NT2/D1 (cell line): ENCODE results near the gene NRXN3.

Experiments used
- DNase-seq: peaks from one replicate; pipeline ENCODE4 v3.0.0-alpha.2; 2011; ENCODE audit warnings: low read depth, low spot score
- H3K27me3 ChIP-seq: 2 replicates; pipeline ENCODE4 v1.6.0; 2011; ENCODE audit warnings: mild to moderate bottlenecking; ENCODE audit not compliant: insufficient read length, insufficient read depth
- H3K36me3 ChIP-seq: 2 replicates; pipeline ENCODE4 v1.6.1; 2011; ENCODE audit warnings: mild to moderate bottlenecking, low read length, mixed read lengths; ENCODE audit not compliant: insufficient read depth, insufficient read length
- H3K4me1 ChIP-seq: 2 replicates; pipeline ENCODE4 v1.5.1; 2011; ENCODE audit not compliant: insufficient read depth, insufficient read length
- H3K4me3 ChIP-seq: 2 replicates; pipeline ENCODE4 v1.5.1; 2011; ENCODE audit warnings: low read depth; ENCODE audit not compliant: insufficient read length
- H3K9ac ChIP-seq: 2 replicates; pipeline ENCODE4 v1.6.0; 2011; ENCODE audit warnings: low read depth; ENCODE audit not compliant: insufficient read length
- H3K9me3 ChIP-seq: 2 replicates; pipeline ENCODE4 v1.5.1; 2011; ENCODE audit warnings: mild to moderate bottlenecking, low read length; ENCODE audit not compliant: insufficient read depth
- SUZ12 ChIP-seq: IDR thresholded peaks from 2 replicates; pipeline ENCODE4 v1.6.1; 2011; ENCODE audit not compliant: insufficient read length, insufficient read depth; ENCODE audit errors: extremely low read depth
- YY1 ChIP-seq: IDR thresholded peaks from 2 replicates; pipeline ENCODE4 v1.6.1; 2011; ENCODE audit not compliant: insufficient read length, insufficient read depth
- ZNF274 ChIP-seq: IDR thresholded peaks from 2 replicates; pipeline ENCODE4 v1.6.1; 2011; ENCODE audit warnings: mild to moderate bottlenecking, low read depth, low read length

Gene NRXN3

DNA sequence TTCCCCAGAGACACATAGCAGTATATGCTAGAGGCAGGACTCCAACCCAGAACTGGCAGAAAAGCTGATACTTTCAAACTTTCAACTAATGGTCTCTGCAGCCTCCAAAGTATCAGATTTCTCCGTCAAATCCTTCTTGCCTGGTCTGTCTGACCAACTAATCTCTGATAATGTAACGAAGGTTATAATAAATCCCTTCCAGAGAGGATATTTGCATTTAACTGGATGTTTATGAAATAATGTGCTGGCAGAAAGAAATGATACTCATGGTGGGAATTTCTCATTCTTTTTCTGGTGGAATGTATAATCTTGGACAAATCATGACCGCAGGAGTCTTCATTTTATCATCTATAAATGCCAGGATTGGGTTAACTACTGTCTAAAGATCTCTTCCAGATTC is 1180.8 kb downstream of the NRXN3 start:
- no peaks in the 10 kb centered on the region for H3K27me3 ChIP-seq
- H3K4me3 ChIP-seq, result no peak overlapping the region
- no peaks in the 10 kb centered on the region for H3K36me3 ChIP-seq
- no peak overlapping the region for H3K9ac ChIP-seq
- TF ChIP-seq YY1 (no peak), ZNF274 (no peak), SUZ12 (no peak)
- no peaks in the 10 kb centered on the region for H3K9me3 ChIP-seq
- no peak for DNase-seq
- no peaks in the 10 kb centered on the region for H3K4me1 ChIP-seq

DNA sequence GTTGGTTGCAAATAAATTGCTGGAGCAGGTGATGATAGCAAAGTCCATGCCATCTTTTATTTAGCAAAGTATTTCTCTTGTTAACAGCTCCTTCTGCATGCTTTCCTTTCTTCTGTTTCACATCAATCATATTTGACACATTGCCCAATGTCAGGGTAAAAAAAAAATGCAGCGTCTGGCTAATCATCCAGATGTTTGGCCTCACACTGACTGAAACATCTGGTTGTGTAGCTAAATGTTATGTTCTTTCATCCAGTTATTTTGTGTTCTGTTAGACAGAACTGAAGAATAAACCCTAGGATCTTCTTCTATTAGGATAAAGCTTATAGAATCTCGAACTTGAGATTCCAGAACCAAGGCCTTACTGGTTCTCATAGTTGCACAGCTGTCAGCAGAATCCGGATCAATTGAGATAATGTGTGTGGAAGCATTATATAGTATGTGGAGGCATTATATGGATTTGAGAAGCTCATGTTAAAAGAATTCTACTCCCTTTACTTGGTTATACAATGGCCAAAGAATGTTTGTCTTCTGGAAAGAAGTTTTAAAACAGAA is 1182.0 kb downstream of the NRXN3 start:
- no peaks in the 10 kb centered on the region for H3K27me3 ChIP-seq
- H3K9ac ChIP-seq, result no peak overlapping the region
- no peaks in the 10 kb centered on the region for H3K9me3 ChIP-seq
- DNase-seq, result no peak
- TF ChIP-seq SUZ12 (no peak), YY1 (no peak), ZNF274 (no peak)
- H3K4me3 ChIP-seq, result no peak overlapping the region
- peaks cover 5% of the 10 kb centered on the region for H3K4me1 ChIP-seq
- no peaks in the 10 kb centered on the region for H3K36me3 ChIP-seq

DNA sequence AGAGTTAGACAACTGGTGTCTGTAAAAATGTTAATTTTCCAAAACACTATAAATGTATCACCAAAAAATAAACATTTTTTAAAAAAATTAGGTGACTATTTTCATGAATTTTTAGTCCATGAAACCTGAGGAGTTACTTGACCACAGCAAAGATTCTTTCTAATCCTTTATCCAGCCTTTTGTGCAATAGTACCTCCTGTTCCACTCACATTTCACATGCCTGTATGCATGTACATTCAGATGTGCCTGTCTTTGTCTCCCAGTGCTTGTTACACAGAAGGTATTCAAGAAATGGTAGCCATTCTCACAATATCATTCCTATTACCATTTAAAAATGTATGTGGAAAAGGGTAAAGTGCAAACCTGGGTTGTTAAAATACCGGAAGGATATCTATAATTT is 1184.2 kb downstream of the NRXN3 start:
- no peak for DNase-seq
- Histone ChIP-seq H3K36me3 (no peaks in the 10 kb centered on the region), H3K4me1 (peaks cover 5% of the 10 kb centered on the region)

DNA sequence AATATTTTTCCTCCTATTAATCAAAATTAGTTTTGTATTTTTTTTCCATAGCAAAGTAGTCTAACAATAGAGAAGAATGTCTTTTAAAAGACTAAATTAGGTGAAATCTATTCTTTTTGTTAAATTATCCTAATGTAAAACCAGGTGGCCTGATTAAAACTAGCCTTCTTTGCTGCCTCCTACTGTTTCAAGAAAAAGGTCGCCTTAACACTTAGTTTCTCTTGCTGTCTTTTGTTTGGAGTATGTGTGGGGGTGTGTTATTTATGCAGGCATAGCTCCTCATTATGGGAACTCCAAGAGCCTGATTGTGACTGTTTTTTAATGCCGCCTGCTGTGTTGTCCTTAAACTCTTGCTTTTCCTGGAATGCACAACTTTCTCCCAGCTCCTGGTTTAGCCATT is 1185.9 kb downstream of the NRXN3 start:
- H3K27me3 ChIP-seq, result no peaks in the 10 kb centered on the region
- no peak overlapping the region for H3K4me3 ChIP-seq
- peaks cover 5% of the 10 kb centered on the region for H3K4me1 ChIP-seq
- no peaks in the 10 kb centered on the region for H3K36me3 ChIP-seq
- no peak overlapping the region for H3K9ac ChIP-seq
- no peaks in the 10 kb centered on the region for H3K9me3 ChIP-seq
- no peak for DNase-seq
- no peak for TF ChIP-seq ZNF274
- TF ChIP-seq YY1, result no peak
- TF ChIP-seq SUZ12, result no peak

More for the DNA sequence above, 1184.2 kb downstream of the NRXN3 start:
- H3K9ac ChIP-seq, result no peak overlapping the region
- TF ChIP-seq ZNF274, result no peak
- TF ChIP-seq YY1, result no peak
- TF ChIP-seq SUZ12, result no peak
- H3K27me3 ChIP-seq, result no peaks in the 10 kb centered on the region
- no peaks in the 10 kb centered on the region for H3K9me3 ChIP-seq
- no peak overlapping the region for H3K4me3 ChIP-seq

DNA sequence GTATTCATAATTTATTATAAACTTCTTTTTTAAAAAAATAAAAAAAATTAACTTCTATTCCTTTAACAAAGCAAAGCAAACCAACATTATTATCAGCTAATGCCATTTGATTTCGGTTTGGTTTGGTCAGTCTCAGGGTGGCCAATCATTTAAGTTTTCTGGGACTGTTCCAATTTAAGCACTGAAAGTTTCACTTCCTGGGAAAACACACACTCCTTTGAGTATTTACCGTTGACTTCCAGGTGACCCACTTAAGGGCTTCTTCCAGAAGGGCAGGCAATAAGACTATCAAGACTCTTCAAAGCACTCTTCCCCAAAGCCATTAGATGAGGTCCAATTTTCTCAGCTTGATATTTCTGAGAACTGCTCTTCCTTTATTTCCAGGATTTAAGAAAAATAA is 1187.1 kb downstream of the NRXN3 start:
- Histone ChIP-seq H3K4me1 (peaks cover 5% of the 10 kb centered on the region), H3K9me3 (no peaks in the 10 kb centered on the region), H3K36me3 (no peaks in the 10 kb centered on the region), H3K9ac (no peak overlapping the region), H3K4me3 (no peak overlapping the region), H3K27me3 (no peaks in the 10 kb centered on the region)
- TF ChIP-seq YY1 (no peak), SUZ12 (no peak), ZNF274 (no peak)
- DNase-seq, result no peak

DNA sequence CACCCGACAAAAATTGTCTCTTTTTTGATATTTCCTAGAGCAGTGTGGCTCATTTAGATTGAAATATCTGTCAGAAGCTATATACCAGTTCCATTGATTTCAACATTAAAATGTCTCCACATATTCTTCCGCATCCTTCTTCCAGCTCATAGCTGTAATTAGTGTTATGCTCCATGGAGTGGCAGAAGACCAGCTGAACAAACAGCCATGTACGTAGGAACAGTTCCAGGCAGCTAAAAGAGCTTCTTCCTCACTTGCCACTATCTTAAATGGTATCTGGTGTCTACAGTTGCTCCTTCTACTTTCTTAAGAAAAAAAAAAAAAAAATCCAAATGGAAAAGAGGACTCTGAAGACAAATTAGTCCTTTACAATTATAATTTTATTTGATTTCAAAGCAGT is 1193.1 kb downstream of the NRXN3 start:
- Histone ChIP-seq H3K4me1 (no peaks in the 10 kb centered on the region), H3K27me3 (no peaks in the 10 kb centered on the region), H3K4me3 (no peak overlapping the region), H3K9ac (no peak overlapping the region), H3K36me3 (no peaks in the 10 kb centered on the region), H3K9me3 (no peaks in the 10 kb centered on the region)
- DNase-seq, result no peak
- TF ChIP-seq ZNF274 (no peak), YY1 (no peak), SUZ12 (no peak)

DNA sequence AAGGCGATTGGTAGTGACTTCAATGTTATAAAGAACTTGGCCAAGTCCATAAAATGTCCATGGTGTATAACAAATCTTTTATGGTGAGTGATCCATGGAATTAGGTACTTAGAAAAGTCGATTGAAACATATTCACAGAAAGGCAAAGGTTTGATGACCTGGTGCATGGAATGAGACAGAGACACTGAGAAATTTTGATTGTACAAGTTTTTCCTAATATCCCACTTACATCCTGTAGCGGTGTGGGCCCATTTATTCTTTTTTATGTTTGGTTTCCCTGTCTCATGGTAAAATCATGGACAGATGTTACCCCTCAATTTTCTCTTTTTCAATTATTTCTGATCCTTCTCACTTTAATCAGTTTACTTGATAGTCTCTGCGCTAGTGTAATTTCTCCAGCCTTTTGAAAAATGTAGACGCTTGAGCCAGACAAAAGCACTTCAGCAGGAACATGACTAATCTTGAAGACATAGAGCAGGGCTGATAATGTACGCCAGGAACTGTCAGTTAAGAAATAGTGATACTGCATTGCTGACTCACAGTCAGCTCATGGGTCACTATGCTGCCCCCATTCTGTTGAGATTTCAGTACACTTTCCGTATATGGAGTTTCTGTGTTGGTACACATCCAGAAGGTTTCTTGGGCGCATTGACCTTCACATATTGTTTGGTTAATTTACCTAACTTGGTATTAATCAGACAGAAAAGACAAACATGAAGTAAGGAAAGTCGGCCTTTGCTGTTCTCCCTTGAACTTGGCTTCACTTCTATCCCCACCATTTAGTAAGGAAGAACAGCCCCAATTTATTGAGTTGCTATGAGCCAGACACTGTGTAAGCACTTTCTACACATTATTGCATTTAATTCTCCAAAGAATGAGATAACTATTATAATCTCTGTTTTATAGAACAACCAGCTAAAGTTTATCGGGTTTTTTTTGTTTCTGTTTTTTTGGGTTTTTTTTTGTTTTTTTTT is 1199.5 kb downstream of the NRXN3 start:
- H3K36me3 ChIP-seq, result no peaks in the 10 kb centered on the region
- no peaks in the 10 kb centered on the region for H3K9me3 ChIP-seq
- no peaks in the 10 kb centered on the region for H3K4me1 ChIP-seq
- no peak for TF ChIP-seq SUZ12
- no peak for TF ChIP-seq YY1
- TF ChIP-seq ZNF274, result no peak
- no peaks in the 10 kb centered on the region for H3K27me3 ChIP-seq
- H3K9ac ChIP-seq, result no peak overlapping the region
- no peak for DNase-seq
- H3K4me3 ChIP-seq, result no peak overlapping the region
